GM20431 (cell line): ENCODE data around the gene ADAM33.

Source experiments
- in situ Hi-C: fragments of 300-500 bp; cut with MseI, MboI; formaldehyde crosslinking; loops from one replicate; pipeline ENCODE4 v1.15.0; 2020; ENCODE audit warnings: low sequenced_read_pairs; ENCODE audit not compliant: unreplicated experiment

Gene ADAM33

DNA sequence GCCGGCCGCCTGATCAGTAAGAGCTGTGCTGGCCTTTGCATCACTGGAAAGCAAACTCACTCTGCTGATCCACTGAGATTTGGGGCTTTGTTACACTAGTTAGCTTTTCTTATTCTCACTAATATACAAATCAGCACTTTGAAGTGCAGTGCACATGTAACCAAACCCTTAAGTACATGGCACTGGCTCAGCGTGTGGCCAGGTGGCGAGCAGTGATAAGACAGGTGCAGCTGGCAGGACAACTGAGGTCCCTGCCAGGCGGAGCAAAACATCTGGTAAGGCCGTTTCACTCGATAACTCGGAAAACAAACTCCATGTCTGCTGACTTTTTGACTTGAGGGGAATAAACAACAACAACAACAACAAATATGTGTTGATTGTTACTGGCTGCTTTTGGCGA, 29.6 kb downstream of the ADAM33 start:
- in situ Hi-C loops, result no loop called here

DNA sequence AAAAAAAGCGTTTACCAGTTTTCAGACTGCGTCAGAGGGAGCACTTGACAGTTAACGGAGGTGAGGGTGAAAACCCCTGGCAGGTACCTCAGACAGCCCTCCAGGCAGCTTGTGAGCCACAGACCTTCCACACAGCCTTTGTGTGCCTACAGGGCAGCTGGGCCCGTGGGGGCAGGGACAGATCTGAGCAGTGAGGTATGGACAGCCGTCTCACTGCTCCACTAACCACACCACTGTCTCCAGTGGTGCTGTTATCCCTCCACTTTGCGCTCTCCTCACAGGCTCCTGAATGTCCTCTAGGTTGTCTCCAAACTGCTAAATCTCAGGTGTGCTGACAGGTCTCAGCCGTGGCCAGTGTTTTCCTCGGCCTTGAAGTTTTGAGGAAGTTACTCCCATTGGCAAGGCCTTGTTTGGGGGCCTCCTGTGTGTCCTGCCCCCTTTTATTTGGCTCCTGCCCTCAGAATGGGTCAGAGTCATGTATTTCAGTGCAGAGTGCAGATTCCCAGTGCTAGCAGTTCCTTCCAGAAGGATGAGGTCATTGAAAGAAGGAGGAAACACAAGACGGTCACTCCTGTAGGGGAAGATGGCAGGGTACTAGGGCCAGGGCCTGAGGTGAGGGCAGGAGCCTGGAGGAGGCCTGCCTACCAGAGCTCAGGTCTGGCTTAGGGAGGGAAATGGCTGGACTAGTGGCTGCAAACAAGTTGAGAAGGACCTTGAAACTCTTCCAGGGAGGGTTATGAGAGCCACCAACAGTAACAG, 30.4 kb downstream of the ADAM33 start:
- in situ Hi-C loops, result no loop called here

DNA sequence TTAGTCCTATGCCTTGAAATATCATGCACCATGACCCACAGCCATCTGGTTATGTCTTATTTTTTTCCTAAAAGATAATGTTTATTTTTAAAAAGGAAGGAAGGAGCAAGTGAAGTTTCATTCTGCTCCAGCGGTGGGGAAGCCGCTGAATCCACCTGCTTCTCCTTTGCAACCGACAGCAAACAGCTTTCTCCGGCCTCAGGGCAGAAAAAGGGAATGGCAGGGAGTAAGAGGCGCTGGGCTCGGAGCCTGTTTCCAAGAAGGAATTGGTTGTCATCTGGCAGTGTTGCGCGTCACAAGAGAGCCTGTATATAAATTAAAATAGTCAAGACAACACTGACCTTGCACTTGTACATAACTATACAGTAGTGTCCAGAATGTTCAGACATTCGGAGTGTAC, 32.9 kb downstream of the ADAM33 start:
- in situ Hi-C loops, result no loop called here

DNA sequence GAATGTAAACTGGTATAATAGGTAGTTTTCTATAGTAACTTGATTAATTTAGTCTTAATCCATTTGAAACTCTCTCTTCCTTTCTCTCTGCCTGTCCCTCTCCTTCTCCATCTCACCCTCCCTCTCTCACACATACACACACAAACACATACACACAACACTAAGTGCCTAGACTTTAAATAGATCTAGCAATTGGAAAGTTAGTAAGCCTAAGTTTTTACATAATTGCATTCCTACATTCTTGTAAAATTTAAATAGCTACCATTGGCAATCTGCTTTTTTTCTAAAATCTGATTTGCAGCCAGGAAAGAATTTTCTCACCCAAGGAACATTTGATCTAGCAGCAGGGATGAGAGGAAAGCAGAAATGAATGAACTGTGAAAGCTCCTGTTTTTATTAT, 34.3 kb downstream of the ADAM33 start:
- in situ Hi-C loops, result no loop called here

DNA sequence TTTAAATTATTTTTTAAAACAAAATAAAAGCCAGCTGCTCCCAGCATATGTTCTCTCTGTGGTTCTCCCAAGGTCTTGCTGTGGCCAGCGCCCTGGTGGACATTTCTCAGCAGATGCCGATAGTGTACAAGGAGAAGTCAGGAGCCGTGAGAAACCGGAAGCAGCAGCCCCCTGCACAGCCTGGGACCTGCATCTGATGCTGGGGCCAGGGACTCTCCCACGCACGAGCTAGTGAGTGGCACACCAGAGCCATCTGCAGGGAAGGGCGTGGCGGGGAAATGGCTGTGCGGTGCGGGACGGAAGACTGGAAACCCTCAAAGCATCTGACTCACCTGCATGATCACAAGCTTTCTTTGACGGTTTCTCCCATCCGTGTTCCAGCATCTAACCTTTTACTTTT, 35.2 kb downstream of the ADAM33 start:
- in situ Hi-C loops, result no loop called here

DNA sequence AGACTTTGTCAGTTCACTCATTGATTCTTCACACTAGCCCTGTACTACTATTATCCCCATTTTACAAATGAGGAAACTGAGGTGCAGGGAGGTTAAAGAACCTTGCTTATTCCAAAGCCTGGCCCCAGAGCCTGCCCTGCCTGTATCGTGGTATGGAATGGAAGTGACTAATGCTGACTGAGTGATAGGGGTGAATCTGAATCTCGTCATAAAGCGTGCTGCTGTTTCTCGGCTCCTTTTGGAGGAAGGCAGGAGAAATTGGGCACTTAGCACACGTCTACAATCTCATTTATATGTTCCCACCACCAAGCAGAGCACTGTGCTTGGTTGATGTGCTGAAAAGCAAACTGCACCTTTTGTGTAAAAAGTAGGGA, 35.8 kb downstream of the ADAM33 start:
- in situ Hi-C loops, result no loop called here

DNA sequence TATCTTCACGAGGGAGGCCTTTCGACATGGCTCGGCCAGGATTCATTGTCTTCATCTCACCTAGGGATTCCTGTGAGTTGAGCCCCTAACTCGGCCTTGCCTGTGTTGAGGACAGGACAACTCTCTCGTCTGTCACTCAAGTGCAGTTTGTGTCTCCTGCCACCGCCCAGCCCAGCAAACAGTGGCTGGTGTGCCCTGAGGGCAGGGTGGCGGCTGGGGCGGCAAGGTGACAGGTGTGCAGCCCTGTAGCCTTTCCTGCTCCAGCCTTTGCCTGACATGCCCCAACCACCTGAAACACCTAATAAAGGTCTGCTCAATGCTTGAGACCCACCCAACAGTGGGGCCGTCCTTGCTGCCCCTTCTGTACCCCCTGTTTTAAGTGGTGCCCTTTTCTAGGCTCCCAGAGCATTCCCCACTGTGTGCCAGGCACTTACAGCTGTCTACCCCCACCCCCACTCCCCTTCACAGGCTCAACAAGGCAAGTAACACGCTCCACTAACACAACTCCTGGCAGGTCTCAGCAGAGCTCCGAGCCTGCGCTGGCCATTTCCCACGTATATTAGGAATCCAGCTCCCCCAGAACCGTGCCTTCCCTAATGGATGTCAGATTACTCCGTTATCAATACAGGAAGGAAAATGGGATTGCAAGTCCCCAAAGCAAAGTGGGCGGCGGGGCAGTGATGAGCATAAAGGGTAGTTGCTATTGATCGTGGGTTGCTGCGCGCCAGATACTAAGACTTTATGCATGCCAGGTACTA, 36.3 kb downstream of the ADAM33 start:
- in situ Hi-C loops, result no loop called here

DNA sequence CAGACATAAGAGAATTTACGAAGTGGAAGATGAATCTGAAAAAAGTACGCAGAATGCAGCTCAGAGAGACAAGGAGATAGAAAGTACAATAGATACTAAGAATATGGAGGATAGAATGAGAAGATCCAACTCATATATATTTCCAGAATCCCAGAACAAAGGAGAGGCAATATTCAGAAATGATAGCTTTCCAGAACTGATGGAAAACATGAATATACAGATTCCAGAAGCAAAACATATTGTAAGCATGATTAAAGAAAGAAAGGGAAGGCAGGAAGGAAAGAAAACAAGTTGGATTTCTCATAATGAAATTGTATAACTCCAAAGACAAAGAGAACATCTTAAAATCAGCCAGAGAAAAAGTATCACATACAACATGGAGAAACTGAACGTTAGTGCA, 41.6 kb downstream of the ADAM33 start:
- in situ Hi-C loops, result no loop called here

DNA sequence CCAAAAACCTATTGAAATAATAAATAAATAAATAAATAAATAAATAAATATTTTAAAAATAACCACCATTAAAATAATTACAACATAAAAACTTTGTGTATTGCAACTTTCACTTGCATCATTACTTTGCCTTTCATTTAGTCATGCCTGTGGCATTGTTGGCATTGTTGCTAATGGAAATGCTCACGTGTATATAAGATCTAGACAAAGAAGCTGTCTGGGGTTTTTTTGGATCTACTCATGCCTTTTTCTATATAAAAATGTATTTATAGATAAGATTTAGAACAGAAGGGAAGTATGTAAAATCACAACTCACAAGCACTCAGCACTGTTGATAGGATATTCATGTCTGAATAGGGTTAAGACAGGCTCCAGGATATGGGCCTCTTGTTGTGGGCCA, 46.5 kb downstream of the ADAM33 start:
- in situ Hi-C loops, result no loop called here

DNA sequence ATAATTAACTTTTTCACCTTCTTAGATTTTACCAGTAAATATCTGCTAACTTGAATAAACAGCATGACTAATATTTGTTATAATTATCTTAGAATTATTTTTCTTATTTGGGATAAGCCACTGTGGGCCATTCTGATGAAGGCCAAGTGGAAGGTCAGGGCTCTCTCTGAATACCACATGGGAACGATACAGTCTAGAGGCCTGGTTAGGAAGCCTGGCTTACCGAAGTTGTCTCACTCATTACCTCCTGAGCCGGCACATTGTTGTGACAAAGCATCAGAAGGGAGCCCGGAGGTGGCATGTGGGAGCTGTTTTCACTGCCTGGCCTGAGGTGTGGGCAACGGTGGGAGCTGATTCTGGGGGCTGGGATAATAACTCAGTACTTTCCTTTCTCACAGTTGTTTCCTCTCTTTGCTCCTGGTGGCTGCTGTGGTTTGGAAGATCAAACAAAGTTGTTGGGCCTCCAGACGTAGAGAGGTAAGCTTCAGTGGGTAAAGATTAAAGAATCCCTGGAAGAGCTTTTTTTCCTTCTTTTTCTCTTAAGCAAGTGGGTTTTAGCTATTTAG, 47.8 kb downstream of the ADAM33 start:
- in situ Hi-C loops, result no loop called here

DNA sequence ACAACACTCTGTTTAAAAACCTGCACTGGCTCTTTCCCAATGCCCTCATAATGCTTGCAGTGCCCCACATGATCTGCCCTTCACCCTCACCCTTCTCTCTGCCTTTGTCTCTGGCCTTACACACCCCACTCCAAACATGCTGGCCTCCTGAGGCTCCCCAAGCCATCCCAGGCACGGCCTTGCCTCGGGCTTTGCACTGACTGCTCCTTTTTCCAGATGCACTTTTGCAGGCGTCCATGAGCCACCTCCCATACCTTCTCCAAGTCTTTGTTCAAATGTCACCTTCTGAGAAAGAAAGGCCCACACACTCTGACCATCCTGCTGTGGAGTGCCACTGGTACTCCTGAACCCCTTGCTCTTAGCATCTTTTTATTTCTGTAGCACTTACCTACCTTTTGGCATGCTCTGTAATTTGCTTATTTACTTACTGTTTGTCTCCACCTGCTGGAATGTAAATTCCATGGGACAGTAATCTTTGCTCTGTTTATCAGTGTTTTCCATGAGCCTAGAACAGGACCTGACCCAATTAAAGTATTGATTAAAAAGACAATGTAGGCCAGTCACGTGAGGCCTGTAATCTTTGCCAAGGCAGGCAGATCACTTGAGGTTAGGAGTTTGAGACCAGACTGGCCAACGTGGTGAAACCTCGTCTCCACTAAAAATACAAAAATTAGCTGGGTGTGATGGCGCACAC, 49.4 kb downstream of the ADAM33 start:
- in situ Hi-C loops, result no loop called here

DNA sequence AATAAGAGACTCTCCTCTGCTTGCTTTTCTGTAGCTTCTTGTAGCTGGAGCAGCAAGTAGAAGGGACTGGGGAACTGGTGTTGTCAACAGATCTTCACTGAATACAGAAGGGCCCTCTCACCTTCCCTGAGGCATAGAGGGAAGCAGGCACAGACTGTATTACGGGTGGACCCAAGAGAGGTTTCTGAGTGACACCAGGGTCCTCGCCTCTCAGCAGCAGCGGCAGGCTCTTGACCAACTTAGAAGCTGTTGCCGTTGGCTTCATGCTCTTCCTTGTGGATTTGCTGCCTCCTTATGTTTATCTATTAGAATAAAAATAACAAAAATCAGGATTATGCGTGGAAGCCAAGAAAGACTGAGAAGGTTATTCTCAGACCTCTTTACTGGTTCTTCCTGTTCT, 50.3 kb downstream of the ADAM33 start:
- in situ Hi-C loops, result no loop called here

DNA sequence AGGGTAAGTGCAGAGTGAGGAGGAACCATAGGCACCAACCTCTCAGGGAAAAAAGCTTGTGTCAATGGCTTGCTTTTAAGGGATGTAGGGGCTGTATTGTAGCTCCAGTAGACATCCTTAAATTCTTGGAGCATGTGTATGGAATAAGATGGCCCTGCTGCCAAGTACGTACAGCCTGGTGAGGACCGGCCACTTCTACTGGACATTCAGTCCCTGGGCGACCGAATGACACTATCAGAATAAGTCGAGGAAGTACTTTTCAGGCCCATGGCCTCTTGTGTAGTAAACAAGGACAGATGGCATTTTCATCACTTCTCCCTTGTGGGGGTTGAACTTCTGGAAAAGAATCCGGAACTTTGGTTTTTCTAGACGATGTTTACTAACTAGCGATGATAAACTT, 51.4 kb downstream of the ADAM33 start:
- in situ Hi-C loops, result no loop called here

DNA sequence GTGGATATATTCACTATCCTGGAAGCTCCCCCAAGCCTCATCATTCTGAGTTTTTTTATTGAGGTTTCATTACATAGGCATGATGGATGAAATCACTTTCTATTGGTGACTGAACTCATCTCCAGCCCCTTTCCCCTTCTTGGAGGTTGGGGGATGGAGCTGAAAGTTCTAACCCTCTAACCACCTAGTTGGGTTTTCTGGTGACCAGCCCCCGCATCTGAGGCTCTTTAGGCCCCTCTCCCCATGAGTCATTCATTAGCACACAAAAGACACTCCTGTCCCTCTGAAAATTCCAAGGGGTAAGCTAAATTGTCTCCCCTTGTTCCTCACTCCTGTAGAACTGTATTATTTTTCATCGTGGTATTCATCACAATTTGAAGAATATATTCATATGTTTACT, 51.9 kb downstream of the ADAM33 start:
- in situ Hi-C loops, result no loop called here

DNA sequence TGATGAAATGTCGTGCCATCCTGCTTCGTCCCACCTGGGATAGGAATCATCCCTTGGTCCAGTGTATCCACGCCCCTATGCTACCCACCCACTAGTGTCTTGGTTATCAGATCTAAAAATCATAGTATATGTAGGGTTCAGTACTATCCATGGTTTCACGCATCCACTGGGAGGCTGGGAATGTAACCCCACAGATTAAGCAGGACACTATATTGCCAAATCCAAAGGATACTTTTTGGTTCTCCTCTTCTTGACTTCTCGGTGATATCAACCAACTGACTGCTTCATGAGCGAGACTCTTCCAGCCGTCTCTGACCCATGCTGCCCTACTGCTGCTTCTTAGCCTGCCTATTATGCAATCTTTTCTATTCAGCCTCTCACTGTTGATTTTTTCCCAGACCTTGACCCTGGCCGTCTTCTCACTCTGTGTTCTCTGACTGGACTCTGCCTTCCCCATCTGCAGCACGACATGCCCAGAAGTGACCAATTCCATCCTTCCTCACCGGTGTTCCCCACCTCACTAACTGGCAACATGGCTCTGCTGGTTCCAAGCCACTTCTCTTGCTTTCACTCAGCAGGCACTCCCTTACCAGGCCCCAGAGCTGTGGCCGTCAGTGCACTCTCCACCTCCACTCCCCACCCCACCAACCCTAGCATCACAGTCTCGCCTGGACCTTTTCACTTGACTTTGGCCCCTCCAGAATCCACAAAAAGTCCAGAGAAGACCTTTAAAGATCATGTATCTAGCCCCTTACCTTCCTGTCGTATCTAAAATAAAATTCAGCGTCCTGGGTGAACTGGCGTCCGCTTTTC, 53.1 kb downstream of the ADAM33 start:
- in situ Hi-C loops, result no loop called here

DNA sequence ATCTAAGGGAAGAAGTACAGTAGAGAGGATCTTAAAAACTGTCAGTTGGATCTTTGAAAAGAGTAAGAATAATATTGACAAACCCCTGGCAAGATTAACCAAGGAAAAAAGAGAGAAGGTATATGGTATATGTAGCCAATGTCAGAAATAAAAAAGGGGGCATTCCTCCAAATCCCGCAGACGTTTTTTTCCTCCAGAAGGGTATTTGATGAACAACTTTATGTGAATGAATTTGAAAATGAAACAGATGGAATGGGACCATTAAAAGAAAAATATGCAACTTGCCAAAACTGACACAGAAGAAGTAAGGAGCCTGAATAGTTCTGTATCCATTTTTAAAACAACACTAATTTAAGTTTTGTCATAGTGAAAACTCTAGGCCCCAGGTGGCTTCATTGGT, 54.3 kb downstream of the ADAM33 start:
- in situ Hi-C loops, result no loop called here

DNA sequence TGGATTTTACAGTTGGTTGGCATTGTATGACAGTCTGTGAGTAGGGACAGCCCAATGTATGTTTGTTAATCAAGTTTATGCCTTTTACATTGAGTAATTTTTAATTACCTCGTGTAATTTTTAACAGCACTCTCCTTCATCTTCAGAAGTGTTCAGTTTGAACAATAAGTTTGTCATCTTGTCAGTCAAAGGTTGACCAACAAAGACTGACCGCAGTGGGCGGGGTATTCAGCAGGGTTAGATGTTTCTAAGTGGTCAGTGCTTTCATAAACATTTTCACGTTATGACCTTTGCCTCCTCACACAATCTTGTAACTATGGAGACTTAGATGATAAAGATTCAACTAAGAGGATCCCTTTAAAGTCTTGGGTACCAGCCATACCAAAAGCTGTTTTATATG, 59.4 kb downstream of the ADAM33 start:
- in situ Hi-C loops, result no loop called here

DNA sequence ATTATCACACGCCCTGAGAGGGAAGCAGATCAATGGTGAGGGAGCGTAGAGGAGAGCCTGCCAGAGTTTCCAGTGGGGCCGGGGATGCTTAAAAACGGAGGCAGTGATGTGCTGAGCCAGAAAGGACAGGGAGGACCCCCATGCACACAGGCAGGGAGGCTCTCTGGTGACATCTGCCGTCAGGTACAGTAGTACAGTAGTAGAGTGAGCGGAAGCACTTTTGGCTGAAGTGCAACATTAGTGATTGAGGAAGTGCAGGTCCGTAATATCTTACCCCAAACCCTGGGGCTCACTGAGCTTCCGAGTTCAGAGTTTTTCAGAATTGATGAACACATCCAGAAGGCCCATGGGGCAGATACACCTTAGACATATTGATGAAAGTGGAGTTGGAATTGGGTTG, 60.7 kb downstream of the ADAM33 start:
- in situ Hi-C loops, result no loop called here
